GM18517 (cell line): ENCODE measurements around the gene TBC1D3B.
"Not testable (repeated sequence)": the region's sequence is repeated elsewhere in the genome, so short reads cannot be mapped to it uniquely, and the experiment has no call there.

Experiments used
- ATAC-seq: cut with Tn5 transposase; IDR thresholded peaks from one replicate; pipeline ENCODE4 v1.9.1; 2021; ENCODE audit warnings: mild to moderate bottlenecking, moderate library complexity; ENCODE audit not compliant: unreplicated experiment

TBC1D3B gene

GRCh38 chr17:36201506-36201905, 25.1 kb upstream of the TBC1D3B start:
- ATAC-seq: not testable (repeated sequence)

- ATAC-seq: not testable (repeated sequence)
Measured at GRCh38 chr17:36201102-36201501, 24.7 kb upstream of the TBC1D3B start.

- ATAC-seq: peak; percentile 32
Measured at GRCh38 chr17:36198831-36199465, 22.5 kb upstream of the TBC1D3B start.

GRCh38 chr17:36197387-36197703, 20.9 kb upstream of the TBC1D3B start:
- ATAC-seq: peak; percentile 14

GRCh38 chr17:36196131-36196486, 19.7 kb upstream of the TBC1D3B start:
- no peak for ATAC-seq

- no peak for ATAC-seq
Measured at GRCh38 chr17:36195434-36196130, 19.1 kb upstream of the TBC1D3B start.

- not testable (repeated sequence) for ATAC-seq
Measured at GRCh38 chr17:36194832-36195433, 18.5 kb upstream of the TBC1D3B start.

- ATAC-seq: not testable (repeated sequence)
Measured at GRCh38 chr17:36194147-36194831, 17.9 kb upstream of the TBC1D3B start.

GRCh38 chr17:36193216-36193775, 16.9 kb upstream of the TBC1D3B start:
- no peak for ATAC-seq

GRCh38 chr17:36190549-36191330, 14.3 kb upstream of the TBC1D3B start:
- not testable (repeated sequence) for ATAC-seq

GRCh38 chr17:36189993-36190392, 13.6 kb upstream of the TBC1D3B start:
- not testable (repeated sequence) for ATAC-seq

- ATAC-seq: peak; percentile 44
Measured at GRCh38 chr17:36188891-36189306, 12.5 kb upstream of the TBC1D3B start.

GRCh38 chr17:36187943-36188665, 11.7 kb upstream of the TBC1D3B start:
- not testable (repeated sequence) for ATAC-seq

GRCh38 chr17:36186810-36187763, 10.7 kb upstream of the TBC1D3B start:
- not testable (repeated sequence) for ATAC-seq

- no peak for ATAC-seq
Measured at GRCh38 chr17:36185416-36185815, 9.0 kb upstream of the TBC1D3B start.

GRCh38 chr17:36184023-36184765, 7.8 kb upstream of the TBC1D3B start:
- no peak for ATAC-seq

GRCh38 chr17:36183001-36183971, 6.8 kb upstream of the TBC1D3B start:
- ATAC-seq: no peak
